HL-60 (cell line): Measurements from ENCODE around the gene PRPSAP1.

Experiments used
- CTCF ChIP-seq: IDR thresholded peaks from one replicate; pipeline ENCODE4 v1.5.1; 2011; ENCODE audit warnings: low read length, control low read depth, inconsistent platforms; ENCODE audit not compliant: insufficient read depth
- GABPA ChIP-seq: IDR thresholded peaks from 2 replicates; pipeline ENCODE4 v1.6.1; 2012; ENCODE audit warnings: low read depth
- POLR2AphosphoS5 ChIP-seq: IDR thresholded peaks from 2 replicates; pipeline ENCODE4 v1.6.1; 2012; ENCODE audit warnings: low read depth
- REST ChIP-seq: IDR thresholded peaks from 2 replicates; pipeline ENCODE4 v1.6.1; 2012; ENCODE audit warnings: low read depth; ENCODE audit not compliant: insufficient replicate concordance

DNA sequence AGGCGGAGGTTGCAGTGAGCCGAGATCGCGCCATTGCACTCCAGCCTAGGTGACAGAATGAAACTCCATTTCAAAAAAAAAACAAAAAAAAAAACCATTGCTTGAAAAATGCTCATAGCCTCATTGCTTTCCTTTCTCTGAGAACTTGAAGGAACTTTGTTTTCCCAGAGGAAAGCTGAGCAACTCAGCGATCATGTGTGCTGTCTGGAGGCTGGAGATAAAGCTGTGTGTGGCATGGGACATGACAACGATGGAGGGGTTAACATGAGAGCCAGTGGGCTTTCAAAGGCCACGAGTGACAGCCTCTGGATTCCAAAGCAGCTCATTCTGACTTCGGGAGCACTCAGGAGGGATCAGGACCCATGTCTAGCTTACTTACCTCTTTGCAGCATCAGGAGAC is 24.1 kb downstream of the PRPSAP1 start:
- TF ChIP-seq CTCF (no peak), REST (no peak), POLR2AphosphoS5 (no peak), GABPA (no peak)
